ENCODE measurements around the gene GPR65.

The GPR65 gene

GRCh38 chr14:88040146-88040545 lies 35.2 kb downstream of the GPR65 start:
- no peak for DNase-seq

DNA sequence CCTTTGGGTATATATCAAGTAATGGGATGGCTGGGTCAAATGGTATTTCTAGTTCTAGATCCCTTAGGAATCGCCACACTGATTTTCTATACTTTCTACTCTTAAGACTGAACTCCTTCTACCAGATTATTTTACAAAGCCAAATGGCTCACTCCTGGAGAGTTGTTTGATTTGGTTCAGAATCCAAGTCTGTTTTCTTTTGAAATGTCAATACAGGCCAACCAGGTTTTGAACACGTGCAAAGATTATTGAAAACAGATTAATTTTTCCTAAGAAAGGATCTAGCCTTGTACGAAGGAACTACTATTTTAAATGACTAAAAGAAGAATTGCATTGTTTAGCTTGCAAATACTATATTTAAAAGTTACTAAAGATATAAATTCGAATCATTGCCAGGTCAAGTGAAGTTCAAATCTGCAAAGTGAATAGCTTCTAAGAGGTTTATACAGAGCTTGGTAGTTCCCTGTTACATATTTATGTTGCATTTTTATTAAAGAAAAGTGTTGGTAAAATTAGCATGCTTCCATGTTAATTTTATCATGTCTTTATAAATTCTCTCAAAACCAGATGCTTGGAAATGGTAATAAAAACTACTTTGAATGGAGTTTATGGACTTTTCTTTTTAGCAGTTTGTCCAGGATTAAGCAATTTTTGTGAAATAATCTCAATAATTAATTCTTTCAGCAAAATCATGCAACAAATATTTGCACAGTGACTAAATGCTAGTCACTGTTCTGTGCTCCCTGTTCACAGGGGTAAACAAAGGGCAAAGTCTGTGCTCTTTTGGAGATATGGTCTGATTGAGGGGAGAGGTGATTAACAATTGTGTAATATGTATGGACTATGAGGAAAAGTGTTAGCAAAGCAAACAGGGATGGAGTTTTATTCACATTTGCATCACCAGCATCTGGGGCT lies 38.9 kb downstream of the GPR65 start:
- DNase-seq: no peak

DNA sequence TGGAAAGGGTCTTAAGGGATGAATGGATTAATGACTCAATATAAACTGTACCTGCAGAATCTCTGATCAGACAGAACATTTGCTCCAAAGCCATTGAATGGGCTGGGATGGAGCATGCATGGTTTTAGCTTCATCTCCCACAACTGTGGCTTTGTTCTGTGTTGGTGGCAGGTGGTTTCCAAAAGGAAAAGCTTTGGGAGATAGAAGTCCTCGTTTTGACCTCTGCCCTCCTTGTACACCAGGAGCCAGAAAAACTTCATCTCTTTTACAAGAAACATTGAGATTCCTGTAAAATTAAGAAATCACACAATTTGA lies 39.5 kb downstream of the GPR65 start:
- DNase-seq: no peak

- DNase-seq: peak; percentile 81
These were observed 40.0 kb downstream of the GPR65 start for GRCh38 chr14:88044776-88045446.

DNA sequence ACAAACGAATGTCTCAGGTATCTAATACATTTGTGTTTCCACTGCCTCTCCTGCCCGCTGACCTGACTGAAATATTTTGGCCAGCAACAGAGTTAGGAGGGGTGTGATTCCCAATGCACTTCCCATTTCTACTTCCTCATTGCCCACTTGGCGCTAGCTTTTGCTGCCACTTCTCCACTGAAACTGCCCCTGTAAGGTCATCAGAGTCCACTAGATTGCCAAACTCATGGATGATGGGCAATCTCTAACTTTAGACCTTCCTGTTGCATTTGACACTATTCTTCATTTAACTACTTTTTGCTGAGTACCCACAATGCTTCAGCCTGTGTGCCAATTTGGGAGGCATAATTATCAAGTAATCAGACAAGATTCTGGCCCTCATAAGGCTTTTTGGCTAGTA lies 40.8 kb downstream of the GPR65 start:
- DNase-seq: peak; percentile 91

DNA sequence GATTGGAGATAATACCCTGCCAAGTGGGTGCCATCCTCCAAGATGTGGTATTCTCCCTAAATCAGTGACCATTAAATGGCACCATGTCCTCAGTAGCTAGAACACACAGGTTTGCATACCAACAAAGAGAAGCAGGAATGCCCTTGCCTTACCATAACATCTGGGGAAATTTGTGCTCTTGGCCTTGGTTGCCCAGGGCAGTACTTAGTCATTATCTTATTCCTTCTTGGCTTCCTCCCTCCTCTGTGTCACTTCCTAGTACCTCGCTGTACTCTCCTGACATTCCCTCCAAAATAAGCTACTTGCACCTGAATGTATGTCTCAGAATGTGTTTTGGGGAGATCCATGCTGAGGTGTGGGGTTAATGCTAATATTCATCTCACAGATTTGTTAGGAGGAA lies 43.4 kb downstream of the GPR65 start:
- DNase-seq: no peak

DNA sequence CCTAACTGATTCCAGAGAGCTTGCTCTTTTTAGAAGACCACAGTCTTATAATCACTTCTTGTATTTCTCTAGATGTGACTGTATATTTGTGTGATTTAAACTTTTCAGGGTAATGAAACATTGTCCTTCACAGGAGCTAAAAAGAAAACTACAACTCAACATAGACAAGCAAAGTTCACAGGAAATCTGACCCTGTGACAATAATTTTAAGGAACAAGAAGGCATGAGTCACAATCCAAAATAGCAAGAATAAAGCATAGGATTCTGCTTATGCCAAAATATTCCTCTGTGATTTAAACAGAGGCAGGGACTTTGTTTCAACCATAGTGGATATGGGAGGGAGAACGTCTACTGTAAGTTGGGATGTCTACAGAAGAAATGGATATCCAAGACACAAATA lies 44.3 kb downstream of the GPR65 start:
- DNase-seq: peak; percentile 8

DNA sequence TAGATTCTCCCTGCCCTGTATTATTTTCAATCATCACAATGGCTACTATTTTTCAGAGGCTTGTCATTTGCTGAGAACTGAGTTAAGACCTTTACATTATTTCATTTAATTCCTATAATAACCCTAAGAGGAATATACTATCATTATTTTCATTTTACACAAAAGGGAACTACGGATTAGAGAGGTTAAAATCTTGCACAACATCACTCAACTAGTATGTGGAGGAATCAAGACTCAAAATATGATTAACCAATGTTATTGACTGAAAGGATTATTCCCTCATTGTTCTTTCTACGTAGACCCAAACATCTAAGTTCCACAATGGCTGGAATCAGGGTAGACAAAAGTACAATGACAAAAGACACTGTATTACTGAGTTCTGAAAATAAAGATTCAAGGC lies 45.0 kb downstream of the GPR65 start:
- DNase-seq: peak; percentile 57

DNA sequence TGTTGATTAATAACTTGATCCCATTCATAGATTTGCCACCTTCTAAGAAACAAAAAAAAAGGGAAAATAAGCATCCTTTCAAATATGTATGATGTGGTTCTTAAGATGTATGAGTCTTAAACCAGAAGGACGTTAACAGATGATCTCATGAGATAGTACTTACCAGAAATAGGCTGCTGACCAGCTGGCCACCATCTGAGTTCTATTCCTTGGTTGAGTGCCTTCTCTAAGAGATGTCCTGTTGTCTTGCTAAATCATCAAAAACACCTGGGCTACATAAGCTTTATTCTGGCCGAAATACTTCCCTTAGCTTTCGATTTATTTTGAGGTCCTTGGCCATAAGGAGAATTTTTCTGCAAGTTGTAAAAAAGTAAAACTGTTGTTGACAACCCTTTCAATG lies 55.6 kb downstream of the GPR65 start:
- no peak for DNase-seq

DNA sequence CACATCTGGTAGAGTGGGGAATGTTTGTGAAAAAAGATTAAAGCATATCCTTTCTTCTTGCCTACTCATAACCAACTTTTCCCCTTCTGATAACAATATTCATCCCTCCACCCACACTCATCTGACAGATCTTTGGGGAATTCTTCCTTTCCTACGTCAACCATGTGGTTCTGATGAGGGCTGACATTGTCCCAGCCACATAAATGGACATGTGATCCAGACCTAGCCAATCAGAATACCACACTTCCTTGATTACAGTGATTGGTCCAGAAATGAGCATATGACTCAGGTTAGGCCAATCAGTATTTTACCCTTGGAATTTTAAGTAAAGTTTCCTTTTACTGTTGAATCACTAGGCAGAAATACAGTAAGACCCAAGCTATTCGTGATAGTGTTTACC lies 58.9 kb downstream of the GPR65 start:
- DNase-seq: no peak

Measured in MV-4-11 (cell line).